ENCODE measurements around the gene DNM1L. TPM values are rescaled to one million over a fixed set of nuclear protein-coding genes. Genes with fewer than 3 reads are reported as not detected.

Gene DNM1L
- total RNA-seq, 2 donors from 2014 or later, result 45.0 to 55.6 TPM

- Histone ChIP-seq H3K4me3 (no peak overlapping the region), H3K4me1 (no peaks in the 10 kb centered on the region), H3K27me3 (no peaks in the 10 kb centered on the region), H3K9me3 (no peaks in the 10 kb centered on the region), H3K27ac (no peak overlapping the region), H3K9ac (ENCODE audit: low read depth in 2 of 2, low read length in 2 of 2) (peak overlapping the region in 1 of 2 donors; percentile 26), H3K36me3 (no peaks in the 10 kb centered on the region)
- intact Hi-C loops (cut with DNase I), result no loop called here
- no peak for TF ChIP-seq CTCF (IDR thresholded peaks at IDR 0.05)
- no peak for DNase-seq
Observed at GRCh38 chr12:32681272-32681671, 2.2 kb downstream of the DNM1L start.

GRCh38 chr12:32686340-32686739, 7.2 kb downstream of the DNM1L start:
- Histone ChIP-seq H3K4me1 (no peaks in the 10 kb centered on the region), H3K27me3 (no peaks in the 10 kb centered on the region), H3K36me3 (no peaks in the 10 kb centered on the region), H3K9ac (ENCODE audit: low read depth in 2 of 2, low read length in 2 of 2) (no peak overlapping the region), H3K4me3 (no peak overlapping the region), H3K27ac (no peak overlapping the region), H3K9me3 (no peaks in the 10 kb centered on the region)
- no peak for DNase-seq
- TF ChIP-seq CTCF (IDR thresholded peaks at IDR 0.05), result no peak
- intact Hi-C loops (cut with DNase I), result no loop called here

GRCh38 chr12:32688786-32689185, 9.7 kb downstream of the DNM1L start:
- intact Hi-C loops (cut with DNase I), result no loop called here
- Histone ChIP-seq H3K4me1 (no peaks in the 10 kb centered on the region), H3K27me3 (no peaks in the 10 kb centered on the region), H3K4me3 (no peak overlapping the region), H3K9me3 (no peaks in the 10 kb centered on the region), H3K36me3 (no peaks in the 10 kb centered on the region), H3K27ac (no peak overlapping the region), H3K9ac (ENCODE audit: low read depth in 2 of 2, low read length in 2 of 2) (no peak overlapping the region)
- DNase-seq, result no peak
- no peak for TF ChIP-seq CTCF (IDR thresholded peaks at IDR 0.05)

GRCh38 chr12:32690927-32691326, 11.8 kb downstream of the DNM1L start:
- Histone ChIP-seq H3K4me1 (no peaks in the 10 kb centered on the region), H3K9me3 (no peaks in the 10 kb centered on the region), H3K36me3 (no peaks in the 10 kb centered on the region), H3K27me3 (no peaks in the 10 kb centered on the region), H3K27ac (no peak overlapping the region), H3K9ac (ENCODE audit: low read depth in 2 of 2, low read length in 2 of 2) (no peak overlapping the region), H3K4me3 (no peak overlapping the region)
- TF ChIP-seq CTCF (IDR thresholded peaks at IDR 0.05), result no peak
- no peak for DNase-seq
- intact Hi-C loops (cut with DNase I), result no loop called here

- TF ChIP-seq CTCF (IDR thresholded peaks at IDR 0.05), result no peak
- Histone ChIP-seq H3K9ac (ENCODE audit: low read depth in 2 of 2, low read length in 2 of 2) (no peak overlapping the region), H3K36me3 (no peaks in the 10 kb centered on the region), H3K27ac (no peak overlapping the region), H3K27me3 (no peaks in the 10 kb centered on the region), H3K9me3 (no peaks in the 10 kb centered on the region), H3K4me3 (no peak overlapping the region), H3K4me1 (no peaks in the 10 kb centered on the region)
- intact Hi-C loops (cut with DNase I), result no loop called here
- no peak for DNase-seq
Observed at GRCh38 chr12:32692358-32692757, 13.3 kb downstream of the DNM1L start.

GRCh38 chr12:32693036-32693435, 13.9 kb downstream of the DNM1L start:
- Histone ChIP-seq H3K9me3 (no peaks in the 10 kb centered on the region), H3K4me3 (no peak overlapping the region), H3K9ac (ENCODE audit: low read depth in 2 of 2, low read length in 2 of 2) (no peak overlapping the region), H3K4me1 (no peaks in the 10 kb centered on the region), H3K27ac (no peak overlapping the region), H3K27me3 (no peaks in the 10 kb centered on the region), H3K36me3 (no peaks in the 10 kb centered on the region)
- intact Hi-C loops (cut with DNase I), result no loop called here
- no peak for DNase-seq
- TF ChIP-seq CTCF (IDR thresholded peaks at IDR 0.05), result no peak

Measured in colonic mucosa (tissue), 4 donors.